Globus pallidus (tissue), 1 donor: ENCODE data around the gene SLC19A1.

Experiments used
- DNase-seq: peaks from one replicate; pipeline ENCODE4 v3.0.0-alpha.2; 2015; ENCODE audit warnings: low spot score

The SLC19A1 gene

GRCh38 chr21:45467221-45467779 lies 74.9 kb downstream of the SLC19A1 start:
- no peak for DNase-seq

DNA sequence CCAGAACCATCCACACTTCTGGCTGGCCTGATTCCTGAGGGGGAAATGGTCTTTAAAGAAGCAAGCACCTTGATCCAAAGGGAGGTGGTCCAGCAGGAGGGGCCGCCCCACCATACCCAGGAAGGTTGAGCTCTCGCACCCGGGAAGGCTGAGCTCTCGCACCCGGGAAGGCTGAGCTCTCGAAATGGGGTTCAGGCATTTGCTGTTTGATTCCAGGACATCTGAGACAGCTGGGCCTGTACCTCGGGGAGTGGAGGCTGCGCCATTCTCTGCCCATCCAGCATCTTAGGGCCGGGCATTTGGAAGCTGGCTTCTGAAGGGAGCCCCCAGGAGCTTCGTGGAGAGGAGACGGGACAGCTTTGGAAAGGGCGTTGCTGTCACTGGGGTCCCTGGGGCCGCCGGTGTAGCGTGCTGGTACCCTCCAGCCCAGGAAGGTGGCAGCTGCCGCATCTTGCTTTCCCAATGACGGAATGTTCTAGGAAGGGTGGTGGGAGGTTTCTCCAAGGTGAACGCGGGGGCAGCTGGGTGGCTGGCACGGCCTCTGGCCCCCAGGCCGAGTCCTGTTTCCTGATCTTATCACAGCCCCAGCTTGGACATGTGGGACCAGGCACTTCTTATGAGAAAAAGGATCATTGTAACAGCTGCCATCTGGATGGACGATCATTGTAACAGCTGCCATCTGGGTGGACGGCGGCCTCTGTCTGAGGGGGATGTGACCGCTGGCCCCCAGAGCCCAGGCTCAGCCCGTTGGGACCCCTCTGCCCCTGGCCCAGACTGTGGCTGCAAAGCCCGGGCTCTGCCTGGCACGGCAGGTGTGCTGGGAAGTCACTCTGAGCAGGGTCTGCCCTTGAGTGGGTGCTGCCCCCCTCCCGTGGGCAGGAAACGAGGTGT lies 75.7 kb downstream of the SLC19A1 start:
- DNase-seq = no peak

- no peak for DNase-seq
Observed at GRCh38 chr21:45465611-45466329, 76.5 kb downstream of the SLC19A1 start.

DNA sequence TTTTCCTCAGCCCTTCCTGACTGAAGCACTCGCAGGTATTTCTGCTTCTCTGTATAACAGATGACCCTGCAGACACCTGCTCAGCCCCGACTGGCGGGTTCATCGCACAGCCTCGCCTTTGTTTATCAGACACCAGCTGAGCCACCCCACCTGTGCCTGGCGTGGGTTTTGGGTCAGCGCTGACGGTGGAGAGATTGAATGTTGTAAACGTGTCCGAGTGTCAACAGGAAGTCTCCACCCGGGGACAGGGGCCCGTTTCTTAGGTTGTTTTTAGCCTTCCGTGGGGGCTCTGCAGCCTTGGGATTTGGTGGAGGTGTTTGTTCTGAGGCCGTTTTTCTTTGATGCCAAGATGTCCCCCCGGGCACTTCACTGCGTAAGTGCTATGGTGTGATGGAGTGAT lies 77.1 kb downstream of the SLC19A1 start:
- DNase-seq = no peak

DNA sequence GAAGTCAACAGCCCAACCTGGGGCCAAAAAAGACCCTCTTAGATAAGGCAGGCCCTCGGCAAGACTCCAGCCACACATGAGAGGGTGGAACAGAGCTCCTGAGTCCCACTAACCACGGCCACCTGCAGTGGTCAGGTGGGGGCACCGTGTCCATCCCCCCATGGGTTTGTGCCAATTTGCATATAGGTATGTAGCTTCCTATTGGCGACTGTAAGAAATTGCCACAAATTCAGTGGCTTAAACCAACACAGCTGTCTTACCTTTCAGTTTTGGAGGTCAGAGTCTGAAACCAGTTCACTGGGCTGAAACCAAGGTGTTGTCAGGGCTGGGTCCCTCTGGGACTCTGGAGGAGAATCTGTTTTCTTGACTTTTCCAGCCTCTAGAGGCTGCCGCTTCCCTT lies 77.9 kb downstream of the SLC19A1 start:
- no peak for DNase-seq

- no peak for DNase-seq
Observed at GRCh38 chr21:45463871-45464270, 78.4 kb downstream of the SLC19A1 start.

DNA sequence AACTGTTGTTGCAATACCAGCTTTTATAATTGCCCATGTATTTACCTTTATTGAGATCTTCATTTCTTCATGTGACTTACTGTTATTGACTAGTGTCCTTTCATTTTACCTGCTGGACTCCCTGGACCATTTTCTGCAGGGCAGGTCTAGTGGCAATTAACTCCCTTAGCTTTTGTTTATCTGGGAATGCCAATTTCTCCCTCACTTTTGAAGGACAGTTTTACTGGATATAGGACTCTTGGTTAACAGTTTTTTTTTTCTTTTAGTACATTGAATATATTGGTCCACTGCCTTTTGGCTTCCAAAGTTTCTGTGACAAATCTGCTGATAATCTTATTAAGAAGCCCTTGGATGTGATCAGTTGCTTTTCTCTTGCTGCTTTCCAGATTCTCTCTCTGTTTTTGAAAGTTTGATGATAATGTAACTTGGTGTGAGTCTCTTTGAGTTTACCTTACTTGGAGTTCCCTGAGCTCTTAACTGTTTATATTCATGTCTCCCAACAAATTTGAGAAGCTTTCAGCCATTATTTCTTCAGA lies 80.4 kb downstream of the SLC19A1 start:
- DNase-seq = no peak

GRCh38 chr21:45461369-45461750 lies 80.9 kb downstream of the SLC19A1 start:
- DNase-seq = no peak

DNA sequence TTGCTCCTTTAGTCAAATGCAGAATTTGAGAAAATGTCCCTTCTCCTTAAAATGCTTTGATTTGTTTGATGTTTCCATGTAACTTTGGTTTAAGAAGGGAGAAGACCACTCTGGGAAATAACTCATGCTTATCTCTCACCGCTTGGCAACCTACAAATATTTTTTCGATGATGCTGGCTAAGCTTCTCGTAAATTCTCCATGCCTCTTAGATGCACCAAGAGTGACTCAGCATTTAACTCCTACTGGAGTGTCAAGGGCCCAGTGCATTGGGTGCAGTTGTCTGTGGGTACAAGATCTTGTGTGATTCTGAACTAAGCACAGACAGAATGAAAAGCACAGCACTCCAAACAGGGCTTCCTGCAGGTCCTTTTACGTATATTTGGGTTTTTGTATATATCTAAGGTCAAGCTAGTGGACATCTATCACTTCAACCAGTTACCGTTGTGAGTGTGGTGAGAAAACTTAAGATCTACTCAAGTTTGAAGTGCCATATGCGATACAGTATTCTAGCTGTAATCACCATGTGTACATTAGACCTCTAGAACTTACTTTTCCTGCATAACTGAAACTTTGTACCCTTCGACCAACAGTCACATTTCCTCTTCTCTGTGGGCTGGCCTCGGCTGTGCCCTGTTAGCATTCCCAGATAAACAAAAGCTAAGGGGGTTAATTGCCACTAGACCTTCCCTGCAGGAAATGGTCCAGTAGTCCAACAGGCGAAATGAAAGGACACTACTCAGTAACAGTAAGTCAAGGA lies 81.5 kb downstream of the SLC19A1 start:
- no peak for DNase-seq

GRCh38 chr21:45460011-45460565 lies 82.2 kb downstream of the SLC19A1 start:
- DNase-seq = no peak

DNA sequence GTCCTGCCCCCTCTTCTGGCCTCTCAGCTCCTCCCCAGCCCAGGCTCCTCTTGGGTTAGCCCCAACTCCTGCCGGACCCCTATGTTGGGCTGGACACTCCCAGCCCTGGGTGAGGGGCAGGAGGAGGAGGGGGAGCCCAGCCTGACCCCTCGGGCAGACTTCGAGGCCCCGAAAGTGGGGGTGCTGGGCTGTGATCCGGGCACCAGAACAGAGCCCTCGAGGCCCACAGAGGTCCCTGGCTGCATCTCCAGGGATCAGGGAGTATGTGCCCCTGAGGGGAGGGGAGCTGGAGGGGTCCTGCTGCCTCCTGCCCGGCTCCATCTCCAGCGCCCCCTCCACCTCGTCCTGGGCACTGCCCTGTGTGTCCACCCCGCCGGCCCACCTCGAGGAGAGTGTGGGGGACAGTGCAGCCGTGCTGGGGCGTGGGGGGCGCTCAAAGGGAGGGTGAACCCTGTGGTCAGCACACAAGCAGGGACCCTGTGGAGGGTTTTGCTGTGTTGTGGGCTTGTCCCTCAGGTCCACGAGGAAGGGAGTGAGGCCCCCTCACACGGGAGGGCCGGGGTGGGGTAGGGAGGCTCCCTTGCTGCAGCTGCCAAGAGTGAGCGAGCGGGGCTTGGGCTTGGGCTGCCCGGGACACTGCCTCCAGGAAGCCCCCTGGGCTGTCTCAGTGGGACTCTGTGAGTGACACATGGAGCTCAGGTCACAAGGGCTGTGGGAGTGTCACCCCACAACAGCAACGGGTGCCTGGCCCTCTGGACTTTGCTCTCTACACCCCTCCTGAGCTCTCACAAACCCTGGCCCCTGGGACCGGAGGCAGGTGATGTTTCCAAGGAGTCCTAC lies 82.8 kb downstream of the SLC19A1 start:
- DNase-seq = no peak

DNA sequence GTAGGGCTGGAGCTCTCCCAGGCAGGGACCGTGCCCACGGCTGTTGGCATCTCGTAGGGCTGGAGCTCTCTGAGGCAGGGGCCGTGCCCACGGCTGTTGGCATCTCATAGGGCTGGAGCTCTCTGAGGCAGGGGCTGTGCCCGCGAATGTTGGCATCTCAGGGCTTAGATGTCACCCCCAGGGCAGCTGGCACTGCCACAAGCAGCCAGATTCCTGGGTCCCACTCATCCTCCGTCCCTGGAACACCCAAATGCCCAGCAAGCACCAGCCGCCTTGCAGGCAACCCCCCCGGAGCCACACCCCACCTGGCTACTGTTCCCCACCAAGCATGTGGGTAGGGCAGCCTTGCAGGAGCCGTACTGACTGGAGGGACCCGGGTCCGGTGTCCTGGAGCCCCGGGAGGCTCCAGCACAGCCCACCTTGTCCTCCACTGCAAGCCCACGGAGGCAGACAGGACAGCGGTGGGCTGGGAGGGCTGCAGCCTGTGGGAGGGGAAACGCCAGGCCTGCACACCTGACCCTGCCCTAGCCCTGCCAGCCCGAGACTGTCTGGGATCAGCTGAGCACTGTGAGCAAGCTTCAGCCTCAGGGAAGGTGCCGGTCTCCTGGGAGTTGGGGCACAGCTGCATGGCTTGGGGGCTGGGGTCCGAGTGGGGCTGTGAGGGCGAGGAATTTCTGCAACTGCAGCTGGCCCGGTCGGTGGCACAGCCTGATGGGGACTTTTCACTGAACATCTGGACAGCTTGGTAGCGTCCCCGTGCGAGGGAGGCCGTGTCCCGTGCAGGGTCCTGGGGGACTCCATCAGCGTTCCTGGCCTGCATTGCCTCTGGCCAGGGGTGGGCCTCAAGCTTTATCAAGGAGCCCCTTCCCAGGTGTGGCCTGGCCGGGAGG lies 83.7 kb downstream of the SLC19A1 start:
- DNase-seq = no peak

DNA sequence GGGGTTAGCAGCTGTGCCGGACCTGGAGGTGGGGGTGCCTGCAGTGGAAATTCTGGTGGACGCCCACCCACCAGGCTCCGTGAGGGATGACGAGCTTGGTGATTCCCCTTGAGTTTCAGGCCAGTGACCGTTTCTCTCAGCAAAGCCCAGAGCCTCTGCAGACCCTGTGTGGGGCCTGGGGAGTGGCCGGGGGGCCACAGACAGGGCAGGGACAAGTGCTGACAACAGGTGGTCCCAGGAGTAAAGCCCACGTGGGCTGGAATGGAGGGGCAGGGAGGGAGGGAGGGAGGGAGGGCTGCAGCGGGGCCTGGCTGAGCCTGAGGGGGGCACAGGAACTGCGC lies 84.4 kb downstream of the SLC19A1 start:
- DNase-seq = no peak

DNA sequence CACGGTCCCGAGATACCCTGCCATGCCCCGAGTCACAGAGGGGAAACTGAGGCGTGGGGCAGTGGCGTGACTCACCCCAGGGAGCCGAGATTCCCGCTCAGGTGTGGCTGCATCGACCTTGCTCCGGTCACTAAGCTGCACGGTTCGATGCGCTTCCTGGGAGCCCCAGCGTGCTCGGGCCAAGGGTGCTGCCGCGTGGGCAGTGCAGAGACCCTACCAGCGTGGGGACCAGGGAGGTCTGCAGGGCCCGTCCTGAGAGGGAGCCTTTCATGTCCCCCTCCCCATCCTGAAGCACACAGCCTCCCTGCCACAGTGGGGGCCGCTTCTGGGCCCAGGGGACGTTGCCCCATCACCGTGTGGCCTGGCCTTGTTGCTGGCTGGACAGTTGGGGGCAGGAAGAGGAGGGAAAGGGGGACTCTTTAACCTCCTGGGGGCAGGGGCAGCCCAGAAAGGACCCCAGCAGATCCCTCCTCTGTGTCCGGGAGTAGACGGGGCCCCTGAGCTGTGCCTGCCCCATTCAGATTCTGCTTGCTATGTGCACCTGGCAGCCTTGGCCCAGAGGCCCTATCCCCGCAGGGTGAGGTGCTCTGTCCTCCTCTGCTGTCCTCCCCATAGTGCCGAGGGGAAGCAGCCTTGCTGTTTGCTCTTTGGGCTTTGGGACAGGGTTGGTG lies 84.9 kb downstream of the SLC19A1 start:
- DNase-seq = no peak

- DNase-seq = no peak
Observed at GRCh38 chr21:45456584-45457160, 85.6 kb downstream of the SLC19A1 start.

DNA sequence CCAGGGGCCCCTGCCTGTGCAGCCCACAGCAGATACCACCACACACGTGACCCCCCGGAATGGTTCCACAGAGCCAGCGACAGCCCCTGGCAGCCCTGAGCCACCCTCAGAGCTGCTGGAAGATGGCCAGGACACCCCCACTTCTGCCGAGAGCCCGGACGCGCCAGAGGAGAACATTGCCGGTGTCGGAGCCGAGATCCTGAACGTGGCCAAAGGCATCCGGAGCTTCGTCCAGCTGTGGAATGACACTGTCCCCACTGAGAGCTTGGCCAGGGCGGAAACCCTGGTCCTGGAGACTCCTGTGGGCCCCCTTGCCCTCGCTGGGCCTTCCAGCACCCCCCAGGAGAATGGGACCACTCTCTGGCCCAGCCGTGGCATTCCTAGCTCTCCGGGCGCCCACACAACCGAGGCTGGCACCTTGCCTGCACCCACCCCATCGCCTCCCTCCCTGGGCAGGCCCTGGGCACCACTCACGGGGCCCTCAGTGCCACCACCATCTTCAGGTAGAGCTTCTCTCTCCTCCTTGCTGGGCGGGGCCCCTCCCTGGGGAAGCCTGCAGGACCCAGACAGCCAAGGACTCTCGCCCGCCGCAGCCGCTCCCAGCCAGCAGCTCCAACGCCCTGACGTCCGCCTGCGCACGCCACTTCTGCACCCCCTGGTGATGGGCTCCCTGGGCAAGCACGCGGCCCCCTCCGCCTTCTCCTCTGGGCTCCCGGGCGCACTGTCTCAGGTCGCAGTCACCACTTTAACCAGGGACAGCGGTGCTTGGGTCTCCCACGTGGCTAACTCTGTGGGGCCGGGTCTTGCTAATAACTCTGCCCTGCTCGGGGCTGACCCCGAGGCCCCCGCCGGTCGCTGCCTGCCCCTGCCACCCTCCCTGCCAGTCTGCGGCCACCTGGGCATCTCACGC lies 86.3 kb downstream of the SLC19A1 start:
- no peak for DNase-seq

GRCh38 chr21:45454926-45455673 lies 87.1 kb downstream of the SLC19A1 start:
- no peak for DNase-seq
